Activated naive CD4-positive, alpha-beta T cell treated with anti-CD3 and anti-CD28 coated beads, Interleukin-2, amount 50 U/mL, for 72 hours (primary cell): ENCODE results near the gene CFAP410. TPM values are rescaled to one million over a fixed set of nuclear protein-coding genes. Genes with fewer than 3 reads are reported as not detected.

Source experiments
- ATAC-seq, 2 donors: fragments of 150-1000 bp; cut with Tn5 transposase; 2 replicates each; pipeline ENCODE4 v1.10.0; 2021; ENCODE audit warnings: mild to moderate bottlenecking in 2 of 2, moderate library complexity in 2 of 2
- DNase-seq, 2 donors: peaks; one replicate each; pipeline ENCODE4 v3.0.0; 2021 to 2022; ENCODE audit warnings: low spot score in 2 of 2
- H3K27ac Mint-ChIP-seq, 2 donors: one replicate each; pipeline ENCODE4 v1.8.0; 2022; ENCODE audit warnings: mild to moderate bottlenecking in 2 of 2, mixed read lengths in 2 of 2
- H3K36me3 Mint-ChIP-seq, 2 donors: one replicate each; pipeline ENCODE4 v1.8.0; 2022; ENCODE audit warnings: mixed read lengths in 2 of 2
- H3K9me3 Mint-ChIP-seq, 2 donors: one replicate each; pipeline ENCODE4 v1.8.0; 2022; ENCODE audit warnings: mixed read lengths in 2 of 2
- total RNA-seq, 2 donors: library from RNA; stranded (reverse); gene quantifications; one replicate each; pipeline ENCODE4 v1.2.3, GENCODE V29; 2022

CFAP410 gene
- 10 to 100 TPM; 16.5 to 17.3 TPM for total RNA-seq

GRCh38 chr21:44338971-44339910 lies at the start of gene CFAP410:
TSS of gene CFAP410 (minus strand) at chr21:44339390. CDS start at chr21:44339194, 196 bp downstream.
- peak; percentile 93 to 98 for DNase-seq
- peak; percentile 94 to 96 for ATAC-seq
- H3K9me3 Mint-ChIP-seq: no peaks in the 10 kb centered on the region
- peaks cover 5 to 7% of the 10 kb centered on the region in 2 donors for H3K36me3 Mint-ChIP-seq
- peak within 1 kb of the TSS; percentile 95 to 96 for H3K27ac Mint-ChIP-seq

- Mint-ChIP-seq H3K9me3 (peaks cover 26 to 29% of the 10 kb centered on the region in 2 donors), H3K36me3 (peaks cover 24 to 37% of the 10 kb centered on the region in 2 donors), H3K27ac (no peak overlapping the region)
- DNase-seq: no peak
- no peak for ATAC-seq
These were observed 45.8 kb upstream of the CFAP410 start for GRCh38 chr21:44384968-44385367.

GRCh38 chr21:44383216-44383615 lies 44.0 kb upstream of the CFAP410 start:
- DNase-seq: peak in 1 of 2 donors; percentile 11
- Mint-ChIP-seq H3K27ac (no peak overlapping the region), H3K36me3 (peaks cover 24 to 36% of the 10 kb centered on the region in 2 donors), H3K9me3 (peaks cover 26 to 29% of the 10 kb centered on the region in 2 donors)
- no peak for ATAC-seq

GRCh38 chr21:44382536-44382935 lies 43.3 kb upstream of the CFAP410 start:
- Mint-ChIP-seq H3K9me3 (peaks cover 26 to 29% of the 10 kb centered on the region in 2 donors), H3K36me3 (peaks cover 24 to 33% of the 10 kb centered on the region in 2 donors), H3K27ac (peak overlapping the region in 1 of 2 donors; percentile 21)
- no peak for ATAC-seq
- DNase-seq: no peak

GRCh38 chr21:44381874-44382273 lies 42.7 kb upstream of the CFAP410 start:
- ATAC-seq (no peak), DNase-seq (no peak)
- Mint-ChIP-seq H3K36me3 (peaks cover 24 to 33% of the 10 kb centered on the region in 2 donors), H3K27ac (peak overlapping the region in 1 of 2 donors; percentile 21), H3K9me3 (peaks cover 26 to 29% of the 10 kb centered on the region in 2 donors)

GRCh38 chr21:44380876-44381275 lies 41.7 kb upstream of the CFAP410 start:
- ATAC-seq (no peak), DNase-seq (peak in 1 of 2 donors; percentile 28)
- H3K27ac Mint-ChIP-seq: peak overlapping the region in 1 of 2 donors; percentile 63
- peaks cover 24 to 33% of the 10 kb centered on the region in 2 donors for H3K36me3 Mint-ChIP-seq
- peaks cover 26 to 29% of the 10 kb centered on the region in 2 donors for H3K9me3 Mint-ChIP-seq

GRCh38 chr21:44379991-44380865 lies 41.0 kb upstream of the CFAP410 start:
- Mint-ChIP-seq H3K9me3 (peaks cover 23 to 24% of the 10 kb centered on the region in 2 donors), H3K27ac (peak overlapping the region in 1 of 2 donors; percentile 63), H3K36me3 (peaks cover 23 to 33% of the 10 kb centered on the region in 2 donors)
- ATAC-seq (no peak), DNase-seq (no peak)

- Mint-ChIP-seq H3K27ac (no peak overlapping the region), H3K9me3 (peaks cover 17 to 23% of the 10 kb centered on the region in 2 donors), H3K36me3 (peaks cover 22 to 27% of the 10 kb centered on the region in 2 donors)
- ATAC-seq: no peak
- no peak for DNase-seq
These were observed 40.3 kb upstream of the CFAP410 start for GRCh38 chr21:44379515-44379848.

GRCh38 chr21:44378646-44379514 lies 39.7 kb upstream of the CFAP410 start:
- Mint-ChIP-seq H3K27ac (peak overlapping the region in 1 of 2 donors; percentile 22), H3K9me3 (peaks cover 11 to 17% of the 10 kb centered on the region in 2 donors), H3K36me3 (peaks cover 16 to 21% of the 10 kb centered on the region in 2 donors)
- DNase-seq (peak in 1 of 2 donors; percentile 47), ATAC-seq (no peak)

GRCh38 chr21:44377922-44378645 lies 38.9 kb upstream of the CFAP410 start:
- Mint-ChIP-seq H3K9me3 (peaks cover 6 to 13% of the 10 kb centered on the region in 2 donors), H3K36me3 (peaks cover 9 to 13% of the 10 kb centered on the region in 2 donors), H3K27ac (no peak overlapping the region)
- no peak for ATAC-seq
- peak in 1 of 2 donors; percentile 28 for DNase-seq

- Mint-ChIP-seq H3K9me3 (peaks cover 6 to 13% of the 10 kb centered on the region in 2 donors), H3K27ac (no peak overlapping the region), H3K36me3 (peaks cover 8 to 9% of the 10 kb centered on the region in 2 donors)
- ATAC-seq (no peak), DNase-seq (peak in 1 of 2 donors; percentile 55)
These were observed 38.2 kb upstream of the CFAP410 start for GRCh38 chr21:44377201-44377921.

- H3K36me3 Mint-ChIP-seq: peaks cover under 1 to 9% of the 10 kb centered on the region in 2 donors
- ATAC-seq (no peak), DNase-seq (peak in 1 of 2 donors; percentile 35)
These were observed 37.4 kb upstream of the CFAP410 start for GRCh38 chr21:44376606-44377005.

GRCh38 chr21:44375761-44376241 lies 36.6 kb upstream of the CFAP410 start:
- DNase-seq (peak in 1 of 2 donors; percentile 16), ATAC-seq (no peak)
- Mint-ChIP-seq H3K9me3 (peaks cover 0 to 11% of the 10 kb centered on the region in 2 donors), H3K27ac (no peak overlapping the region), H3K36me3 (peaks cover 0 to 9% of the 10 kb centered on the region in 2 donors)

More at GRCh38 chr21:44376606-44377005, 37.4 kb upstream of the CFAP410 start:
- H3K27ac Mint-ChIP-seq: no peak overlapping the region
- peaks cover 0 to 7% of the 10 kb centered on the region in 2 donors for H3K9me3 Mint-ChIP-seq

- ATAC-seq (peak in 1 of 2 donors; percentile 52), DNase-seq (peak in 1 of 2 donors; percentile 52)
- Mint-ChIP-seq H3K27ac (peak overlapping the region; percentile 28 to 95), H3K9me3 (peaks cover 0 to 11% of the 10 kb centered on the region in 2 donors), H3K36me3 (peaks cover 0 to 9% of the 10 kb centered on the region in 2 donors)
These were observed 36.1 kb upstream of the CFAP410 start for GRCh38 chr21:44375281-44375651.
